Limb (tissue), 2 donors: ENCODE data around the gene ESPNL.
"Not testable (repeated sequence)": the region's sequence is repeated elsewhere in the genome, so short reads cannot be mapped to it uniquely, and the experiment has no call there.

Experiments
- DNase-seq, 2 donors: peaks; one replicate each; pipeline ENCODE4 v3.0.0-alpha.2; 2016; ENCODE audit errors: extremely low spot score in 2 of 2

The ESPNL gene

DNA sequence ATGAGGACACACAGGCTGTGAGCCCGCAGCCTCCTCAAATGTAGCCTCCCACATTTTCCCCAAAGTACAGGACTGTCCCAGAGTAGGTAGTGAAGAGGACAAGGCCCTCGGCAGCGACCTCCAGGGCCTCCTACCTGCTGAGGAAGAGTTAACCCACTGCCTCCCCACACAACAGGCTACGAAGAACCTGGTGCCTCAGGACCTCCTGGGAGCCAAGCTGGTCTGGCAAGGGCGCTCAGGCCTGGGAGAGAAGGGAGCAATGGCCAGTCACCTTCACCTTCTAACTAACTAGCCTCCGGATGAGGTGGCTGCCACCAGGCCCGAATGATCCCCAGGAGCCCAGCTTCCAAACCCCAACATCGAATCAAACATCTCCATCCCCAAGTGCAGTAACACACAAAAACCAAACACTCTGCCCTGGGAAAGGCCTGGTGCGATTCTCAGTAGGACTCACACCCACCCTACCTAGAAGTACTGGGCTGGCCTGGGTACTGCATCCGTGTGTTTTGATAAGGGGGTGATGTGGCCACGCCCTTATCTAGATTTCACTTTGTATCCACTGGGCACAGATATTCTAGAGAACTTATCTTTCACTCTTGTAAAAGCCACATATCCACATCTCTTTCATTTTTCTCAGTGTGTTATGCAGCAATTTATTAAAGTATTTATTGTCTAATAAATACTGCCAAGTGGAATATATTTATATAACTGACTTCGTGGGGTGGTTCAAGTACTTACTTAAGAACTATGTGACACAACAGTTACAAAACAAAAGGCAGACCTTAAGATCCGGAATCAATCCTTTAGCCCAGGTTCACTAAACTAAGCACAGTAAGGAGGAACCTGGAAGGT is 68.3 kb downstream of the ESPNL start:
- DNase-seq = no peak

DNA sequence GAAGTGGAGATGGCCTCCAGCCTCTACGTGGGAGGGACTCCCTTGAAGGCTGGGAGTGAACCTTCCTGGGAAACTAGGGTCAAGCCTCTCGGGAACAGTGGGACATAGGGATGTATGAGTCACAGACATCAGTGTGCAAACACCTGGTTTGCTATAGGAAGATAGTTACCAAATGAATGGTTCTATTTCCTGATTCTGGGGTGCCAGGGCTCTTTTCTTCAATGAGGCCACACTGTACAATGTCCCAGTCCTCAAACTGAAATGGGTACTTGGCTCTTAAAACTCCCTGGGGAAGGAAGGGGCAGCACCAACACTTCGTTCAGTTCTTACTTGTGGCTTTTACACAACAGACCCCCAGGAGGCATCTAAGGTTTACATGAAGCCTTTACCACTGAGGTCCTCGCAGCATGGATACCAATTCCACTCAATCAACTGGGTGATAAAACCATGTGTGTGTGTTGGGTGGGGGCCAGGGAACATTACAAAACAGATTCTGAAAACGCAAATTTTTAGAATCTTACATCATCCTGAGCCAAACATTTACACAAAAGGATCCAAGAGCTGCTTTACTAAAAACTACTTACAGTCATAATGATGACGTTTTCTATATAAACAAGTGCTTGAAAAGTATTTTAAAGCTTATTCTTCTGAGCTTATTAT is 69.0 kb downstream of the ESPNL start:
- peak in 1 of 2 donors; percentile 31 for DNase-seq

DNA sequence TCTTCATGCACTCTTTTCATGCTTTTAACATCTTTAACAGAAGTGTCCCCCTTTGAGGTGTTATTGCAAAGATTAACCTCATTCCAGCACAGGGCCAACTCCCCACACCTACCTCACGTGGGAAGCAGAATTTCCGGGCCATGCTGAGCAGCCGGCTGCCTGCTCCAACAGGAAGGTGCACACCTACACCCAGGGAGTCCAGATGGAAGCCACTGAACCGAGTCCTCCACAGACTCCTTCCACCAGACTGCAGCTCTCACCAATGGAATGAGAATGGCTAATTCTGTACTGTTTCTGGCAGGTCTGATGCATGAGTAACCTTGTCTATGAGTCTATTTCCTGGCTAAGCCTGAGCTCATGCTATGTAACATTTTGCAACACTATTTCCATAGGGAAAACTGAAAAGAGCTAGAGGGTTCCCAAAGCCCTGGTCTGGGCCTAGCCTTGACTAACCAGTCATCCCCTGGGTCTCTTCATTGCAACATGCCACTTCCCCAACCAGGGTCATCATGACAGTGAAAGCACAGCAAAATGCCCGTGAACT is 69.6 kb downstream of the ESPNL start:
- peak in 1 of 2 donors; percentile 30 for DNase-seq

DNA sequence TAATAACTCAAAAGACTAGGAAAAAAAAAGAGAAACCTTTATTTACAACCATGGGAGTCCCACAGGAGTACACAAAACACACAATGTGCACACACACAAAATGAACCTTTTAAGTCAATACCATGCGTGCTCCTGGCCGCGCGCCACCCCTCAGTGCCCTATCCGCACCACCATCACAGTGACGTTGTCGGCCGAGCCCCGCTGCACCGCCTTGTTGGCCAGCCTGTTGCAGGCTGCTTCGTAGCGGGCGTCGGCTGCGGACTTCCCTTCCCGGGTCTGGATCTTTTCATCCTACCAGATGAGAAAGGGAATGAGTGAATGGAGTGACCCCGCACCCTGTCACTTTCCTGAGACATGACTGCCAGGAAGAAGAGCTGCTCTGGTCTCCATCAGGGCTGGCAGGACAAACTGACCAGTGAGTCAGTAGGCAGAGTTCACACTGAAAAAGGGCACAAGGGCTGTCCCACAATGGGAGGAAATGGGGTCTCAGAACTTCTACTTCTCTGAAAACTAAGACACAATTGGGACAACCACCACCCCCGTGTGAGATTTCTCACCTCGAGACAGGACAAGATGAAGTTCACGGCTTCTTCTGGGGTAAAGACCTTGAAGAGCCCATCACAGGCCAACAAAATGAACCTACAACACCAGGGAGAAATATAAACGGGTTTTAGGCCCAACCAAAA is 70.4 kb downstream of the ESPNL start:
- no peak for DNase-seq

DNA sequence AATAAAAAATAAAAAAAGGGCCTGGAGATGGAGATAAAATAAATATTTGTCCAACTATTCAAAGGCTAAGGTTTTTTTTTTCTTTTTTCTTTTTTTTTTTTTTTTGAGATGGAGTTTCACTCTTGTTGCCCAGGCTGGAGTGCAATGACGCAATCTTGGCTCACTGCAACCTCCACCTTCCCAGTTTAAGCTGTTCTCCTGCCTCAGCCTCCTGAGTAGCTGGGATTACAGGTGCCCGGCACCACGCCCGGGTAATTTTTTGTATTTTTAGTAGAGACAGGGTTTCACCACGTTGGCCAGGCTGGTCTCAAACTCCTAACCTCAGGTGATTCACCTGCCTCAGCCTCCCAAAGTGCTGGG is 70.9 kb downstream of the ESPNL start:
- DNase-seq = not testable (repeated sequence)

DNA sequence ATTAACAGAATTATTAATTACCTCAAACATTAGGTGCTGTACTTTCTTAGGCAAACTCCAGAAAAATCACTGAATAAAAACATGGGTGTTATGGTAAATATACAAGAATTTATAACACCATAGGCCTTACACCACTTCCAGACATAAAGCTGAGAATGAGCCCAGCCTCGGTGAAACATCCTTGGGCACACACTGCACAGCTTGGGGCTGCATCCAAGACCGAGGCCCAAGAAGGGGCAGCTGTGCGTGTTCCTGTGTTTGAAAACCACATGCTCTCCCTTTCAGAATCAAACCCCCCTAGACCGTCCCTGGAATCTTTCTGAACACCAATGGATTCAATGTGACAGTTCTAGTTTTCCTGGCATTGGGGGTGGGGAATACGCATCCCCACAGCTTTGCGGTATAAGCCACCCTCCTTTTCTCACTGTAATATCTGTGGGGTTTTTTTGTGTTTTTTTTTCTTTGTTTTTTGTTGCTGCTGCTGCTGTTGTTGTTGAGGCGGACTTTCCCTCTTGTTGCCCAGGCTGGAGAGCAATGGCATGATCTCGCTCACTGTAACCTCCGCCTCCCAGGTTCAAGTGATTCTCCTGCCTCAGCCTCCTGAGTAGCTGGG is 71.5 kb downstream of the ESPNL start:
- DNase-seq = no peak

DNA sequence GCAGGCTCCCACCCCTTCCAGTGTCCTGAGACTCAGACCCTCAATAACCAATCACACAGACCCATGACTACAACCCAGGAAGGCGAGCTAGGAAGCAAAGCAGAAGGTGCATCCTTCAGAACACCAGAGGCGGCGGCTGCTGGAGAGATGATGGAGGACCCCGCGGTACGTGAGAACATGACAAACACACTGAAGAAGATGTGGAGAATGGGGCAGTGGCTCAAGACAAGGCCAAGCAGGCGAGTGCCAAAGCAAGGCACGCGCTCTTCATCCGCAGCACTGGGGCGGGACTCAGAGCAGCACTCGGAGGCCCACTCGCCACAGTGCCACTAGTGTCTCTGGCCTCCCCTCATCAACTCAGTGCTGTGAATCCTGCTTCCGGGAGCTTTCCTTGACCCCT is 72.3 kb downstream of the ESPNL start:
- DNase-seq = no peak

DNA sequence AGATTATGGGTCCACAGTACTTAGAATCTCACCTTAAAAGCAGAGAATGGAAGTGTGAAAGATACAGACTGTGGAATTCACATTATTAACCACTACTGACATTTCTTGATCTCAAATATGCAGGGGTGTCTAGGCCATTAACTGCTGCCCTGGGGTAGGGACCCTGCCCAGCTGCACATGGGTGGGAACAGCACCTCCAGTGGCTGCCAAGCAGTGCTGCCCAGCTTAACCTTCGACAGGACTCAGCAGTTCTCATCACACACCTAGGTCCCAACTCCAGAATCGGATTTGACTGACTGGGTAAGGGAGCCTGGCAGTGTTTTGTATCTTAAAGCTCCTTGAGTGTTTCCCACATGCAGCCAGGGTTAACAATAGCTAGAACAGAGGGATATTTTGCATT is 73.6 kb downstream of the ESPNL start:
- DNase-seq = no peak

DNA sequence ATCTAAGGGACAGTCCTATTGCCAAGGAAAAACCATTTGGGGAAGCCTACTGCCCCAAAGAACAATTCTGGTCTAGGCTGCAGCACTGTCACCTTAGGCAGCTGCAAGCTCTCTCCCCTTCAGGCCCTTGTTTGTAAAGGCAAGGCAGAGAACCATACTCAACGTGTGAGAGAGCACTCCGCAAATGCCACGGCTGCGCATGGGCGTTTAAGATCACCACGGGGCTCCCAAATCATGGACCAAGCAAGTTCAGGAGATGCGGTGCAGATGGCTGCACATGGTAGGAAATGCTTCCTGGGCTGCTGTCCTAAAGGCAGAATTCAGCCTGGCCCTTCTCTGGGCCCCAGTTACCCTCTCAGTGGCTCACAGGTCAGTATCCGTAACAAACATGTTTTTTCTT is 74.2 kb downstream of the ESPNL start:
- DNase-seq = no peak

DNA sequence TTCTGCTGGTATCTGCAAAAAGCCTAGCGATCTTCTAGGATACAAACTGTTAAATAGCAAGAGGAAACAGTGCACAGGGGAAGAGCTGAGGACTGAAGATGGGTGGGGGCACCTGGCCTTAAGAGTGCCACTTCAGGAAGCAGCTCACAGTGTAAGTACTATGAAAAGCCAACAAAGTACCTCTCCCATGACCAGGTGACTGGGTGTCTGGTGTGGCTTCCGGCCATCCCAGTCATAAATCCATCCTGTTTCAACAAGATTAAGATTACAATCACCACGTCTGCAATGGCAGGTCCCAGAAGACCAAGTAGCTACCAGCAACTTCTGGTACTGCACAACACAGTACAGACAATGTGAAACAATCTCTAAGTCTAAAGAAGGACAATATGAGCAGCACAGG is 74.6 kb downstream of the ESPNL start:
- no peak for DNase-seq

DNA sequence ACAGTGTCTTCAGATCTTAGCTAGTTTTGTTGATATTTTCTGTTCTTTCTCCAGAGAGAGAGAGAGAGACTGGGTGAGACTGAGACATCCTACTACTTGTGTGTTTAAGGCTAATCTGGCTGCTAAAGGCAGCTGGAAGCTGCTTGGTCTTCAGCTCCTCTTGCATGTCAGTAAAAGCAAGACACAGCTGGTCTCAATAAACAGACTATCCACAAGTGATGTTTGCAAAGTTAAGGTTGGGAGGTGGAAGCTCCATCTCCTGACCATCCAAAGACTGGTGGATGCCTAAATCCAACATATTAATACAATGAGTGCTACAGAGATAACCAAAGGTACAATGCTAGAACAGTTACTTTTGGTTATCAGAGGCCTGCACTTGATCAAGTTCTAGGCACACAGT is 76.5 kb downstream of the ESPNL start:
- DNase-seq = no peak

DNA sequence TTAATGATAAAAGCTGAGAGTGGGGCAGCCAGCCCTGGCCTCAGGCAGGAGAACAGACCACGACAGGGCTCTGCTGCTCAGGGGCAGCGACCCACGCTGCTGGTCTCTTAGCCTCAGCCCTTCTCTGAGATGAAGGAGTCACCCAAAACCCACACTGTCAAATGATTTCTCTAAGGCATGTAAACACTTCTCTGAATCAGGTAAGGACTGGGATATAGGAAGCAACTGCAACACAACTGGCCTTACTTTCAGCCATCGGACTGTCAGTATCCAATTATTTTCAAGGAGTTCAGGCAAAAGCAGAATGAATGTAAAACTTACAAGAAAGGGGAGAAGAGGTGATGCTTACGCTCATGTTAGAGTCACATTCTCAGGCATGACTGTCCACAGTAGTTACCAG is 80.4 kb downstream of the ESPNL start:
- no peak for DNase-seq

DNA sequence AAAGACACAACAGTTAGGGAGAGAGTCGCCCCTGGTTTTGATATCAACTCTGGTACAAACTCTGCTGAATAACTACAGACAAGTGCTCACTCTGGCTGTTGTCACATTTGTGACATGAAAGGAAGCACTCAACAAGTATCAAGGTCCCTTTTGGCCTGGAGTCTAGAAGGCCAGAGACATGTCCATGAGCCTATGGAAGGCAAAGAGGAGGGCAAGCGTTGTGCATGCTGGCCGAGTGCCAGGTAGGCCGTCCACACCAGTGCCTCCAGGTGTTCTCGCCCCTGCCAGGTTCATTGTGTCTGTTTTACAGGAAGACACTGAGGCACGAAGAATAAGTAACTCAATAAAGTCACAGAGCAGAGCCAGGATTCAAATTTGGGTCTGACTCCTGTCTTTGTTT is 82.2 kb downstream of the ESPNL start:
- DNase-seq = no peak
